ENCODE results near the gene INPP4B.

INPP4B gene

DNA sequence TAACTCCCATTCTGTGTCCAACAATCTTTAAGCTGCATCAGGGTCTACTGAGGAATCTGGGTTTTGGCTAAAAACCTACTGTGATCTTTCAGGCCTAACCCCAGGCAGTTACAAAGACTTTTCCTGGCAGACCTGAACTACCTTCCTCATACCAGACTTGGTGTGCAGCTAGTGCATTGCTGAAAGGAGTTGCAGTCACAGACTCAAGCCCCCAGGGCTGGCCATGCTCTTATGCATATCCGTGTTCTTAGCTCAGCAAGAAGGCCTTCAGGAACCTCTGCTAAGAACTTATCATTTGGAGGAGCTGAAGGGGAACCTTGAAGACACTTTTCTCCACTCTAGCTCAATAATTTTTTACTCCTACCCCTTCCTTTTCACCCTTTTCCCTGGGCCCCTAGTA, 147.5 kb downstream of the INPP4B start:
- Histone ChIP-seq H3K9ac (ENCODE audit: low read depth, low read length) (no peak overlapping the region), H3K4me3 (ENCODE audit: low read length) (no peak overlapping the region), H3K27me3 (ENCODE audit: insufficient read depth, low read length) (no peaks in the 10 kb centered on the region), H3K27ac (ENCODE audit: low read length) (no peak overlapping the region), H3K4me1 (ENCODE audit: insufficient read depth, low read length) (no peaks in the 10 kb centered on the region), H3K36me3 (ENCODE audit: insufficient read depth, low read depth, low read length) (no peaks in the 10 kb centered on the region), H3K9me3 (ENCODE audit: insufficient read depth, low read depth, low read length) (no peaks in the 10 kb centered on the region)

DNA sequence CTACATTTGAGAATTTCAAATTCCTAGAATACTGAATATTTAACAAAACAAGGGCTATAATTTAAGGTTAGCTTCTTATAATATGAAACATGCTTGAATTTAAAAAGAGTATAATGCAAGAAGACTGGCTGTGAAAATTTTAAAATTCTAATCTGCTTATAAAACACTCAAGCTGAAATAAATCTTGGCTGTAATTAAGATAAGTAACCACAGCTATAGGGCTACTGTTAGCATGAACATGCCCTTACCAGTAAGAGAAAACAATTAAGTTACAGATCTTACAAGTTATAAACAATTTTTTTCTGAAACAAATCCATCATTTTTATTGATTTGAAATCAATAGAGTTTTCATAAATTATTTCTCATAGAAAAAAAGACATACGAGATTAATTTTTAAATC, 148.2 kb downstream of the INPP4B start:
- no peak overlapping the region for H3K9ac ChIP-seq (ENCODE audit: low read depth, low read length)
- no peak overlapping the region for H3K27ac ChIP-seq (ENCODE audit: low read length)
- H3K4me3 ChIP-seq (ENCODE audit: low read length) = no peak overlapping the region
- no peaks in the 10 kb centered on the region for H3K9me3 ChIP-seq (ENCODE audit: insufficient read depth, low read depth, low read length)
- H3K36me3 ChIP-seq (ENCODE audit: insufficient read depth, low read depth, low read length) = no peaks in the 10 kb centered on the region
- no peaks in the 10 kb centered on the region for H3K27me3 ChIP-seq (ENCODE audit: insufficient read depth, low read length)
- no peaks in the 10 kb centered on the region for H3K4me1 ChIP-seq (ENCODE audit: insufficient read depth, low read length)

DNA sequence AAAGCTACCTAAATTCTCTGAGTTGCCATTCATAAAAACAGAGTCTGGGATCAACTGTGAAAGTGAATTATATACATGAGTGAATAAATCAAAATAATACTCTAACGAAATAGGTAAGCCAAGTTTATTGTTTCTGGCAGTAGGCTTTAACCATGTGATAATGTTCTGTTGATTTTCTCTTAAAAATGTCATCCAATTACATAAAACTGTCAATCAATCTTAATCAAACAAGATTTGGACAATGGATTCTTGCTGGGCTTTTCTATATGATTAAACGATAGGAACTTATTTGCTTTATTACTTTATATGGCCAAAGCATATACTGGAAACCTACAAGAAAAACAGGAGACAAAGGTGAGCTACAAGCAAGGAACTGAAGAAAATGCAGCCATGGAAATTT, 148.8 kb downstream of the INPP4B start:
- Histone ChIP-seq H3K9me3 (ENCODE audit: insufficient read depth, low read depth, low read length) (no peaks in the 10 kb centered on the region), H3K27ac (ENCODE audit: low read length) (no peak overlapping the region), H3K9ac (ENCODE audit: low read depth, low read length) (no peak overlapping the region), H3K4me3 (ENCODE audit: low read length) (no peak overlapping the region), H3K4me1 (ENCODE audit: insufficient read depth, low read length) (no peaks in the 10 kb centered on the region), H3K36me3 (ENCODE audit: insufficient read depth, low read depth, low read length) (no peaks in the 10 kb centered on the region), H3K27me3 (ENCODE audit: insufficient read depth, low read length) (no peaks in the 10 kb centered on the region)

DNA sequence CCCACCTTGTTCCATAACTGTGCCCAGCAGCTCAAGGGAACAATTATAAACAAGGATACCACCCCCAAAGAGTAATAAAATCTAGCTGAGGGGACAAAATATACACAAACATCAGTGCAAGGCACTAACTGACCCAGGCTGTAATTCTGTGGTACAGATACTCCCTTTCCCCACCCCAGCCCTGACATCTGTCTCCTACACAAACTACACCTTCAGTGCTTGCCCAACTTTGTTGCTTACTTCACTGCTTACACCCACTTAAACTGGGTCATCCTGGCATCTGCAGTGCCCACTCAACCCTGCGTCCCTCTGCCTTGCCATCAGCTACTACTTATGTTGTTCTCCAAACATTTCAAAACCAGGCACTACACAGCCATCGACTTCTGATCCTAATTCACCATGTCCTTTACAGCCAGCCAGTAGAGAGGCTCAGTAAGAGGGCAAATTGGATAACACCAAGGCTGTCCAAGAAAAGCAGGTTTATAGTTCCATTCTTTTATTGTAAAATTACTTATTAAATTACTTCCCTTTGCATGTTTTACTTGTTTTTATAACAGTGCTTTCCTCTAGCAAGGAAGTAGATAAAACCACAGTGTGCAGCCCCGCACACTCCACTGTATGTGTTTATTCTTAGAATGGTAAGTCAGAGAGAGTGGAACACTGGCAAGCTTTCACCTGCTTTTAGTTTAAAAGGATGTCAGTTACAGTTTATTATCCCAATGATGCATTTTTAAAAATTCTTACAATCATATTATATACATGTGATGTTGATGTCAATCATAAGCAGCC, 149.6 kb downstream of the INPP4B start:
- no peak overlapping the region for H3K4me3 ChIP-seq (ENCODE audit: low read length)
- H3K4me1 ChIP-seq (ENCODE audit: insufficient read depth, low read length) = no peaks in the 10 kb centered on the region
- no peak overlapping the region for H3K27ac ChIP-seq (ENCODE audit: low read length)
- no peaks in the 10 kb centered on the region for H3K27me3 ChIP-seq (ENCODE audit: insufficient read depth, low read length)
- no peak overlapping the region for H3K9ac ChIP-seq (ENCODE audit: low read depth, low read length)
- no peaks in the 10 kb centered on the region for H3K9me3 ChIP-seq (ENCODE audit: insufficient read depth, low read depth, low read length)
- H3K36me3 ChIP-seq (ENCODE audit: insufficient read depth, low read depth, low read length) = no peaks in the 10 kb centered on the region

DNA sequence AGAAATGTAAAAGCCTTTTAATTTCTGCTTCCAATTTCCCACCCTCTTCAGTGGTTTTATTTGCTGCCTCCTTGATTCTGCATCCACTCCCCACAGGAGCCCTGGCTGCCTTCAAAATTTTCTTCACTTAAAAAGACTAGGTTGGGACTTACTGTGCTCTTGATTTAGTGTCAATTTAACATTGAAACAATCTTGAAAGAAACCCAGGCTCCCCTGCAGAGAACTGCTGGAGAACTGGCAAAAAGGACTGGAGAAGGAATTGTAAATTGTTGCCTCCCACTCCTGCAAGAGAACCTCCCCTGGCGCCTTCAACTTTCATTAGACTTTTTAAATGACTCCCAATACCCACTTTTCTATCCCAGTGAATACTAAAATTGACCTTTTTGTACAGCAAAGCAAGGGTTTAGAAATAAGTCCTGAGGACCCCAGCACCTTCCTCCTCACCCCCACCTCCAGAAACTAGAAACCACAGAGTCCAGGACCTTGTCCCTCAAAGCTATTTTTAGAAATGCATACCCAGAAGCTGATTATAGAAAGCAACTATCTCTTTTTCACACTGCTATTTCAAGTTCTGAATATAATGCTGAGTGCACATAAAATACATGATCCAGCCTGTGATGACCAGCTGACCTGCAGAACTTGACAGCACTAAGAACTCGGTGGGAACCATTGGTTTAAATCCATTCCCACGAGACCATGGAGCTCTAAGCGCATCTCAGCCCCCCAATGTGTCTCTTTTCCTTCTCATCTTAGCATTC, 155.5 kb downstream of the INPP4B start:
- no peaks in the 10 kb centered on the region for H3K27me3 ChIP-seq (ENCODE audit: insufficient read depth, low read length)
- no peak overlapping the region for H3K9ac ChIP-seq (ENCODE audit: low read depth, low read length)
- no peak overlapping the region for H3K4me3 ChIP-seq (ENCODE audit: low read length)
- no peak overlapping the region for H3K27ac ChIP-seq (ENCODE audit: low read length)
- no peaks in the 10 kb centered on the region for H3K9me3 ChIP-seq (ENCODE audit: insufficient read depth, low read depth, low read length)
- H3K36me3 ChIP-seq (ENCODE audit: insufficient read depth, low read depth, low read length) = no peaks in the 10 kb centered on the region
- no peaks in the 10 kb centered on the region for H3K4me1 ChIP-seq (ENCODE audit: insufficient read depth, low read length)

DNA sequence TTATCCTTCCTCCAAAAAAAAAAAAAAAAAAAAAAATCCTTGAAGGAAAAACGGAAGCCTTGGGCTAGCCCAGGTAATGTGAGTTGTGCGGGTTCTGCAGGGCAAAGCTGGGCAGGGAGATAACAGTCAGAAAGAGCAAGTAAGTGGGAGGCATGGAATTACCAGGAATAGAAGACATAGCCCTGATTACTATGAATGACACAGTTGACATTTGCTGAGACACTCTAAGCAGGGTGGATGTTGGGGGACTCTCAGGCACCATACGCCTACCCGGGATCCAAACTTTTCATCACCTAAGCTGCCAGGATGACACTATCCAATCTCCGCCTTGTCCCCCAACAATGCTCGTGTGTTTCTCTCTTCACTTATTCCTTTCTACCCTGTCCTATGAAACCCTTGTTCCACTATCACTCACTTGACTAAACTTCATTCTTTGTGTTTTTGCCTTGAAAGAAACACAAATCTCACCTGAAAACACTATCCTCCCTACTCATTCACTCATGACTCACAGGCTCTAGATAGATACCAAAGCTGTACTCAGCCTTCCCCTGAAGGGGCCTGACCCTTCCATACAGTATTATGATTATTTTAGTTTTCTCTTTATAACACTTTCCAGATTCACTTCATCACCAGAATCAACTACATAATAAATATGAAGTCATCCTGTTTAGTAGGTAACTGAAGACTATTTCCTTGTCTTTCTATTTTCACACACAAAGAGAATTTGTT, 158.4 kb downstream of the INPP4B start:
- Histone ChIP-seq H3K9ac (ENCODE audit: low read depth, low read length) (no peak overlapping the region), H3K4me3 (ENCODE audit: low read length) (no peak overlapping the region), H3K27me3 (ENCODE audit: insufficient read depth, low read length) (no peaks in the 10 kb centered on the region), H3K9me3 (ENCODE audit: insufficient read depth, low read depth, low read length) (no peaks in the 10 kb centered on the region), H3K36me3 (ENCODE audit: insufficient read depth, low read depth, low read length) (no peaks in the 10 kb centered on the region), H3K4me1 (ENCODE audit: insufficient read depth, low read length) (no peaks in the 10 kb centered on the region), H3K27ac (ENCODE audit: low read length) (no peak overlapping the region)

DNA sequence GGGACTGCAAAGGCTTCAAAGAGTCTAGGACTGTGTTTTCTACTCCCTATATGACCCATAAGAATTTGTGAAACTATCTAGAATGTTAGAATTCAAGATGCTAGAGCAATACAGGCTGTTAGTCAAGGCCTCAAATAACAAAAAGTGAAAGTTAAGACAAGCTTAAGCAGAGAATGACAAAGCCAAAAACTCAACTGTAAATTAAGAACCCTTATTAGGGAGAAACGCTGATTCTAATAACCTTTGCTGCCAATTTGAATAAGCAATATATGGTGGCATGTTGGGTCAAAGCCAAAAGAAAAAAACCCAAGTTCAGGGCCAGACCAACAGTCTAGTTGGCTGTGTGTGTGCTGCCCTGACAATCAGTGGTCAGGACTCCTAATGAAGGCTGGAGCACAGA, 160.0 kb downstream of the INPP4B start:
- no peak overlapping the region for H3K27ac ChIP-seq (ENCODE audit: low read length)
- no peaks in the 10 kb centered on the region for H3K36me3 ChIP-seq (ENCODE audit: insufficient read depth, low read depth, low read length)
- H3K9me3 ChIP-seq (ENCODE audit: insufficient read depth, low read depth, low read length) = no peaks in the 10 kb centered on the region
- no peak overlapping the region for H3K4me3 ChIP-seq (ENCODE audit: low read length)
- no peak overlapping the region for H3K9ac ChIP-seq (ENCODE audit: low read depth, low read length)
- no peaks in the 10 kb centered on the region for H3K4me1 ChIP-seq (ENCODE audit: insufficient read depth, low read length)
- no peaks in the 10 kb centered on the region for H3K27me3 ChIP-seq (ENCODE audit: insufficient read depth, low read length)

DNA sequence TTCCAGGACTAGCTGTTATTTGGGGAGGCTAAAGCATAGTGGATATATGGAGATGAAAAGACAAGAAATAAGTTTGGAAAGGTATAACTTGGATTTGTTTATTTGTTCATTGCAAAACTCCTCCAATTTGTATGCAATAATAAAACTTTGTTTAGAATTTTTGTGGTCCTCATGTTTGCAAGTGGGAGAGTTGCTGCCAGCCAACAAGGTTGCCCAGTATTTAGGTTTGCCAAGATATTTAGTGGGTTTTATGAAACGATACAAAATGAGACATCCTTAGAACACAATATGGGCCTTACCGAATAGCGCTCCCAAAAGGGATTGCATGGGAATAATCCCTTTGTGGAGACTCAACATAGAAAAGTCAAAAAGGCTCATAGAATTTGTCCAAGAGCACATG, 162.1 kb downstream of the INPP4B start:
- no peak overlapping the region for H3K4me3 ChIP-seq (ENCODE audit: low read length)

DNA sequence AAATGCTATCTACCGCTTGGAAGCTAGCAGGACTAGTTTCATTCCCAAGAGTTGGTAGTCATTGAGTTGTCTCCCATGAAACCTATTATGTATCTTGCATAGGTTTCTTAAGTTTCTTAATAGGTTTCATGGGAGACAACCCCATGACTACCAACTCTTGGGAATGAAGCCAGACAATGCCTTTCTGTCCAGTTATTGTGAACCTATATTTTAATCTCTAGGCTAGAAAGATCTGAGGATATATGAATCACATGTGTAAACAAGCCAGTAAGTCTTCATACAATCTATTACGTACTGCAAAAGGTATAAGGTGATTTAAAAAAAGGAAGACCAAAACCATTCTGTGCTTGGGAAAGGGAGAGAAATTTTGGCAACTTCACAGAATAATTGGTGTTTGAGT, 162.6 kb downstream of the INPP4B start:
- no peaks in the 10 kb centered on the region for H3K4me1 ChIP-seq (ENCODE audit: insufficient read depth, low read length)
- H3K4me3 ChIP-seq (ENCODE audit: low read length) = no peak overlapping the region
- no peak overlapping the region for H3K9ac ChIP-seq (ENCODE audit: low read depth, low read length)
- no peaks in the 10 kb centered on the region for H3K27me3 ChIP-seq (ENCODE audit: insufficient read depth, low read length)
- no peaks in the 10 kb centered on the region for H3K36me3 ChIP-seq (ENCODE audit: insufficient read depth, low read depth, low read length)
- no peaks in the 10 kb centered on the region for H3K9me3 ChIP-seq (ENCODE audit: insufficient read depth, low read depth, low read length)
- H3K27ac ChIP-seq (ENCODE audit: low read length) = no peak overlapping the region

More for the DNA sequence above, 162.1 kb downstream of the INPP4B start:
- Histone ChIP-seq H3K4me1 (ENCODE audit: insufficient read depth, low read length) (no peaks in the 10 kb centered on the region), H3K9ac (ENCODE audit: low read depth, low read length) (no peak overlapping the region), H3K9me3 (ENCODE audit: insufficient read depth, low read depth, low read length) (no peaks in the 10 kb centered on the region), H3K36me3 (ENCODE audit: insufficient read depth, low read depth, low read length) (no peaks in the 10 kb centered on the region), H3K27me3 (ENCODE audit: insufficient read depth, low read length) (no peaks in the 10 kb centered on the region), H3K27ac (ENCODE audit: low read length) (no peak overlapping the region)

DNA sequence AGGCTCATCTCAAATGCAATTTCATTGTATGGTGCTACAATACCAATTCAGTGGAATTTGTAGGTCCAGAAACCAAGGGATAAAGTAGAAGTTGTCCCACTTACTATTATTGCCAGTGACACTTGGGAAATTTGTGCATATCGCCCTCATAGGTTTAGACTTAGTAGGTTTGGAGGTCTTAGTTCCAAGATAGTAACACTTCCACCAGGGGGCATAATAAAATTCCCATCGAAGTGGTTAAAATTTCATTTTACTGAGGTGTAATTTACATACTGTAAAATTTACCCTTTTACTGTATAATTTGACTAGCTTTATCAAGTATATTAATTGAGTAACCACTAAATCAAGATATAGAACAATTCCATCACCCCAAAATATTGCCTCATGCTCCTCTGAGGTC, 174.6 kb downstream of the INPP4B start:
- Histone ChIP-seq H3K27ac (ENCODE audit: low read length) (no peak overlapping the region), H3K4me1 (ENCODE audit: insufficient read depth, low read length) (no peaks in the 10 kb centered on the region), H3K9ac (ENCODE audit: low read depth, low read length) (no peak overlapping the region), H3K27me3 (ENCODE audit: insufficient read depth, low read length) (no peaks in the 10 kb centered on the region), H3K9me3 (ENCODE audit: insufficient read depth, low read depth, low read length) (peaks cover 26% of the 10 kb centered on the region; the same call in 1 of the 2 replicates), H3K4me3 (ENCODE audit: low read length) (no peak overlapping the region), H3K36me3 (ENCODE audit: insufficient read depth, low read depth, low read length) (no peaks in the 10 kb centered on the region)

DNA sequence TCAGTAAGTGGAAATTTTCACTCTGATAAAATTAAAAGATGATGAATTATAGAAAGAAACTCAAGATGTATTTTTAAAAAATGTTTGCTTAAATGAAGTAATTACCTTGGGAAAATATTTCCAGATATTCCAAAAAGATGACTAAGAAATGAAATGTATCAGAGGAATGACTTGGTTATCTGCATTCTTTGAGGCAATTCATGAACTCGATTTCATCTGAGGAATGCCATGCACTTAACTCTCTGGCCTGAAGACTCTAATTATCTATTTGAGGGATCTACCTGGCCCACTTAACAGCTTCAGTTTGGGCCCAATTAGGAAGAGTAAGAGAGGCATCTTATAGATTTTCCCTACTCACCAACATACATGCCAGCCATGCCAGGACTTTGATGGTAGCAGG, 182.3 kb downstream of the INPP4B start:
- Histone ChIP-seq H3K27ac (ENCODE audit: low read length) (no peak overlapping the region), H3K9me3 (ENCODE audit: insufficient read depth, low read depth, low read length) (peaks cover 26% of the 10 kb centered on the region), H3K9ac (ENCODE audit: low read depth, low read length) (no peak overlapping the region)

More for the DNA sequence above, 182.3 kb downstream of the INPP4B start:
- H3K4me1 ChIP-seq (ENCODE audit: insufficient read depth, low read length) = no peaks in the 10 kb centered on the region
- H3K4me3 ChIP-seq (ENCODE audit: low read length) = no peak overlapping the region
- H3K27me3 ChIP-seq (ENCODE audit: insufficient read depth, low read length) = no peaks in the 10 kb centered on the region
- H3K36me3 ChIP-seq (ENCODE audit: insufficient read depth, low read depth, low read length) = no peaks in the 10 kb centered on the region
